H54 (cell line): ENCODE measurements around the gene GRHL1.
A peak's percentile ranks its signal among the peaks of the same experiment; 100 is the strongest.
"Not testable (repeated sequence)": the region's sequence is repeated elsewhere in the genome, so short reads cannot be mapped to it uniquely, and the experiment has no call there.

Experiments
- DNase-seq: peaks from one replicate; pipeline ENCODE4 v3.0.0; 2011; ENCODE audit warnings: low spot score, mixed read lengths; ENCODE audit not compliant: insufficient read length
- FAIRE-seq: peaks from 3 replicates; lab custom pipeline; 2011; peaks lifted over from hg19 to GRCh38; lab: Jason Lieb, UNC
- POLR2A ChIP-seq: IDR thresholded peaks from 2 replicates; pipeline ENCODE4 v1.6.1; 2011; ENCODE audit warnings: low read depth, mild to moderate bottlenecking, low read length

Gene GRHL1

GRCh38 chr2:10017313-10017941 lies 65.9 kb downstream of the GRHL1 start:
- FAIRE-seq (no peak), DNase-seq (no peak)
- TF ChIP-seq POLR2A: no peak

- FAIRE-seq (no peak), DNase-seq (no peak)
- TF ChIP-seq POLR2A: no peak
Observed at GRCh38 chr2:10019174-10019573, 67.7 kb downstream of the GRHL1 start.

GRCh38 chr2:10019602-10020400 lies 68.3 kb downstream of the GRHL1 start:
- DNase-seq: no peak
- no peak for FAIRE-seq
- TF ChIP-seq POLR2A: no peak

DNA sequence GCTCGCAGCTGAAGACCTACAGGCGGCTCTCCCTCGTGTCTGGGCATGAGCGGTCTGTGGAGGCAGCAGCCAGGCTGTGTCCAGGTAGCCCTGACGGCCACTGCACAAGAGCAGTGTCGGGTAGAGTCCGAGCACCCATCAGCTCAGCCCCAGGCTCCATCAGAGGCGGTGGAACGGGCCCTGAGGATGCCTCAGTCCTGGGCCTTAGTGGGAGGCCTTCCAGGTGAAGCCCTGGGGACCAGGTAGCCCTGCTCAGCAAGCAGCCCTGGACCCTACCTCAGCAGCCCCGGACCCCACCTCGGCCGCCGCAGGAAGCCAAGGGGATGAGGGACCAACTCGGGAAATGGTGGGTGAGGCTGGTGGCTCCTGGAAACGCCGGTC lies 70.5 kb downstream of the GRHL1 start:
- DNase-seq: no peak
- TF ChIP-seq POLR2A: no peak
- FAIRE-seq: no peak

DNA sequence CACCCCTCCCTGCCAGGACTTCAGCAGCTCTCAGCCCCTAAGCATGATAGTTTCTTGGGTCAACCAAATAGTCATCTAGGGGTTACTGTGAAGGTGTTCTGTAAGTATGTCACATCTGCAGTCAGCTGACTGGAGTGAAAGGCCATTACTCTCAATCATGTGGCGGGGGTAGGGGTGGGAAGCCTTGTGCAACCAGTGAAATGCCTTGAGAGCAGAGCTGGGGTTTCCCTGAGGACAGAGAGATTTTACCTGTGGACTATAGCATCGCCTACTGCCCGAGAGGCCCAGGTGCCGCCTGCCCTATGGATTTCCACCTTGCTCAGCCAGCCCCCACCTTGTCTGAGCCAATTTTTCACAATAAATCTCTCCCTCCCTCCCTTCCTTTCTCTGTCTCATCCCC lies 71.0 kb downstream of the GRHL1 start:
- FAIRE-seq (no peak), DNase-seq (no peak)
- TF ChIP-seq POLR2A: no peak

GRCh38 chr2:10022966-10023662 lies 71.6 kb downstream of the GRHL1 start:
- no peak for FAIRE-seq
- no peak for DNase-seq
- TF ChIP-seq POLR2A: no peak

GRCh38 chr2:10026940-10027569 lies 75.6 kb downstream of the GRHL1 start:
- DNase-seq: no peak
- FAIRE-seq: no peak
- no peak for TF ChIP-seq POLR2A

DNA sequence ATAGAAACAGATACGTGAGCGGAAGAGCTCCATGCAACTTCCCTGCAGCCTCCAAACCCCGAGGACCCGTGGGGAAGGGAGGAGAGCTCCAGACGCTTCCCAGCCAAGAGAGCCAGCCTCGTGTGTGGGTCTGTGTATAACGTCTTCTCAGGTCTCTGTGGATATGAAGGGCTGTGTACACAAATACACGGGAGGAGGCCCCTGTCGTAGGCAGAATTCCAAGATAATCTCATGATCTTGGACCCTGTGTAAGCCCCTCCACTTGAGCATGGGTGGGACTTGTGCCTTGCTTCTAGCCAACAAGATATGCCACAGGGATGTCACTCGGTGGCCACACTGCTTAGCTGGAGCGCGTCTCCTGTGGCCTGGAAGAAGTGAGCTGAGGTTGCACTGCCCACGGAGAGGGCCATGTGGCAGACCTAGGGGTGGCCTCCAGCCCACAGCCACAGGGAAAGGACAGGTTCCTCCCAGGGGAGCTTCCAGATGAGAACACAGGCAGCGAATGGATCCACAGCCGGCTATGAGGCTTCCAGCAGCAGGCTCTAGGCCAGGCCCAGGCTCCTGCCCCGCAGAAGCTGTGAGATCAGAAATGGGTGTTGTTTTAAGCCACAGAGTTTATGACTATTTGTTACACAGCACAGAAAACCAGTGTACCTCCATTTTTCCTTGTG lies 76.3 kb downstream of the GRHL1 start:
- FAIRE-seq (no peak), DNase-seq (no peak)
- no peak for TF ChIP-seq POLR2A

DNA sequence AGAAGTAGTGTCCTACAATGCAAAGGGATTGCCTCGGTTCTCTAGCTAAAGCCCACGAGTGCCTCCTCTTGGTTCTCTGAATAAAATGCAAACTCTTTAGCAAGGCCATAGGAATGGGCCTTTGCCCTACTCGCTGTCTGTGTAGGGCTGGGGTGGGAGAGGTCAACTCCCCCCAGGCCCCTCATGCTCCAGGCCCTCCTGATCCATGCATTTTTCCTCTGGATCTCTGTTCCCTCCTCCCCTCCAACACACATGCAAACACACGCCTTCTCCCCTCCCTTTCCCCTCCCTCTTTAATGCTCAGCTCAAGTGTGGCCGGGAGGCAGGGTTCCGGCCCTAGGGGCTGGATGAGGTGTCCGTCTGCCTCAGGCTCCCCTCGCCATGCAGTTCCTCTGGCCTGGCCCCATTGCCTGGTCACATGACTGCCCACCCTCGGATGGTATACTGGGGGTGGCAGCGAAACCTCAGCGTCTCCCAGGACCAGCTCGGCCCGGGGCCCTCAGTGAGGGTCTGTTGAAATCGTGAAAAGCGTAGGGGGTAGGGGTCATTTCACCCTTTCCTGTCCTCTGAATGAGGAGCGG lies 77.0 kb downstream of the GRHL1 start:
- TF ChIP-seq POLR2A: no peak
- DNase-seq (no peak), FAIRE-seq (no peak)

- FAIRE-seq (no peak), DNase-seq (peak; percentile 52)
- TF ChIP-seq POLR2A: no peak
Observed at GRCh38 chr2:10028988-10029874, 77.7 kb downstream of the GRHL1 start.

DNA sequence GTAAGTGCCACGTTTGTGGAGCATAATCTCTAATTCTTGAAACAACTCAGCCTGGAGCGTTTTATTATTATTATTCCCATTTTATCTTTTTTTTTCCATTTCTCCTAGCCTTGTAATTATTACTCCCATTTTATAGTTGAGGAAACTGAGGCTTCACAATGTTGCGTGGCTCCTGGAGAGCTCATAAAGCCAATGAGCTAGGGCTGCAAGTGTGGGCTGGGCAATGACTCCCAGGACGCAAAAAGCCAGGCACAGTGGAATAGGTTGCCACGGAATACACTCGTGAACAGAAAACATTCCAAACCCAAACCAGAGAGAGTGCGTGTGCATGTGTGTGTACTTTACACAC lies 78.4 kb downstream of the GRHL1 start:
- DNase-seq (no peak), FAIRE-seq (no peak)
- TF ChIP-seq POLR2A: no peak

DNA sequence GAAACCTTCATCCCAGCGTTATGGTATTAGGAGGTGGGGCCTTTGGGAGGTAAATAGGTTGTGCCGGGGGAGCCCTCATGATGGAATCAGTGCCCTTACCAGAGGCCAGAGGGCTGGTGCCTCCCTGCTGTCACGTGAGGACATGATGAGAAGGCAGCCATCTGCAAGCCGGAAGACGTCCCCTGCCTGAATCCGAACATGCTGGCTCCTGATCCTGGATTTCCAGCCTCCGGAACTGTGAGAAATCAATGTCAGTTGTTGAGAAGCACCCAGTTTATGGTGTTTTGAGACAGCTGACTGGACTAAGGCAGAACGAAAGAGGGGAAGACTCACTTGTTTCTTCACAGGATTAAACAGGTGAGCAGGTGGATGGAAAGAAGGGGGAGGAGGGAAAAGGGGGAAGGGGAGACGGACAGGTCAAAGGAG lies 78.8 kb downstream of the GRHL1 start:
- DNase-seq (no peak), FAIRE-seq (no peak)
- no peak for TF ChIP-seq POLR2A

DNA sequence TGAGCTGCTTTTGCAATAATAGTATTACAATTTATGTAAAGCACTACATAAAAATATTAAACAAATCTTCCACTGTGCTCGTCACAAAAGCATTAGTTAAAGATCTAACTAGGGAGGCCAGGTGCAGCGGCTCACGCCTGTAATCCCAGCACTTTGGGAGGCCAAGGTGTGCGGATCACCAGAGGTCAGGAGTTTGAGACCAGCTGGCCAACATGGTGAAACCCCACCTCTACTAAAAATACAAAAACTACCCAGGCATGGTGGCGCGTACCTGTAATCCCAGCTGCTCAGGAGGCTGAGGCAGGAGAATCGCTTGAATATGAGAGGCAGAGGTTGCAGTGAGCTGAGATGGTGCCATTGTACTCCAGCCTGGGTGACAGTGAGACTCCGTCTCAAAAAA lies 79.3 kb downstream of the GRHL1 start:
- not testable (repeated sequence) for DNase-seq, FAIRE-seq
